Panc1 (cell line): ENCODE data around the gene DNASE1L1. TPM values are rescaled to one million over a fixed set of nuclear protein-coding genes. Genes with fewer than 3 reads are reported as not detected.

Source experiments
- ATAC-seq: fragments of 200-7000 bp; cut with Tn5 transposase; 2 replicates; pipeline ENCODE4 v1.9.1; 2020; ENCODE audit warnings: mild to moderate bottlenecking, moderate library complexity
- BruUV-seq: library from RNA; stranded (reverse); fragments of 400-500 nt; replicated peaks from 2 replicates; lab custom pipeline; 2021; lab: Mats Ljungman, UMichigan
- CTCF ChIA-PET: fragments of 300-600 bp; sonication (Branson Sonifier 250); formaldehyde crosslinking; loops from one replicate; lab custom pipeline; 2022; ENCODE audit warnings: antibody characterized with exemption; lab: Charles Lee
- POLR2A ChIA-PET: fragments of 300-600 bp; sonication (Branson Sonifier 250); formaldehyde crosslinking; loops from one replicate; lab custom pipeline; 2022; ENCODE audit warnings: antibody characterized with exemption; lab: Charles Lee
- DNase-seq: peaks from one replicate; pipeline ENCODE4 v3.0.0-alpha.2; 2010; ENCODE audit warnings: low read depth, low spot score
- H3K27ac ChIP-seq: 2 replicates; pipeline ENCODE4 v1.5.1; 2011; ENCODE audit warnings: mild to moderate bottlenecking, low read length, inconsistent platforms
- H3K27me3 ChIP-seq: fragments of 200-500 bp; sonication (Bioruptor generic); 2 replicates; pipeline ENCODE4 v1.6.0; 2014; ENCODE audit warnings: low read length, inconsistent platforms; ENCODE audit not compliant: control insufficient read depth, insufficient read depth
- H3K36me3 ChIP-seq: fragments of 200-500 bp; sonication (Bioruptor generic); 2 replicates; pipeline ENCODE4 v1.5.1; 2014; ENCODE audit warnings: inconsistent platforms, mild to moderate bottlenecking, low read length, moderate library complexity; ENCODE audit not compliant: control insufficient read depth, insufficient read depth
- H3K4me1 ChIP-seq: 2 replicates; pipeline ENCODE4 v1.5.1; 2011; ENCODE audit warnings: inconsistent platforms, mild to moderate bottlenecking, low read length, moderate library complexity; ENCODE audit not compliant: control insufficient read depth, insufficient read depth
- H3K4me3 ChIP-seq, 2 experiments: 2 replicates each; pipeline ENCODE4 v1.5.1; 2011 to 2012; ENCODE audit warnings: low read depth in 2 of 2, low read length in 2 of 2, mild to moderate bottlenecking in 2 of 2, inconsistent platforms in 1 of 2, moderate library complexity in 1 of 2
- H3K9me3 ChIP-seq: fragments of 200-500 bp; sonication (Bioruptor generic); 2 replicates; pipeline ENCODE4 v1.5.1; 2014; ENCODE audit warnings: low read depth, mild to moderate bottlenecking, inconsistent platforms, low read length, moderate library complexity; ENCODE audit not compliant: control insufficient read depth, insufficient read depth
- CTCF ChIP-seq: fragments of 450-650 bp; IDR thresholded peaks from 2 replicates; pipeline ENCODE4 v1.5.1; 2017; ENCODE audit warnings: mild to moderate bottlenecking
- POLR2AphosphoS5 ChIP-seq: IDR thresholded peaks from 2 replicates; pipeline ENCODE4 v1.6.1; 2012; ENCODE audit warnings: mild to moderate bottlenecking, low read depth, low read length, moderate library complexity
- SIN3A ChIP-seq: IDR thresholded peaks from 2 replicates; pipeline ENCODE4 v1.6.1; 2012; ENCODE audit warnings: low read depth, mild to moderate bottlenecking, low read length, moderate library complexity, borderline replicate concordance; ENCODE audit not compliant: insufficient read depth
- TCF7L2 ChIP-seq: IDR thresholded peaks from 2 replicates; pipeline ENCODE4 v1.6.1; 2011; ENCODE audit warnings: mild to moderate bottlenecking, low read depth, low read length, inconsistent platforms
- in situ Hi-C: cut with HindIII; loops from 2 replicates; pipeline ENCODE4 v1.10.0; 2016; ENCODE audit warnings: low sequenced_read_pairs, low pct_unique_long_range_greater_than_20kb
- intact Hi-C: fragments of 100-400 bp; cut with micrococcal nuclease; formaldehyde crosslinking; loops from one replicate; pipeline ENCODE4 v1.10.0; 2022; ENCODE audit not compliant: unreplicated experiment
- total RNA-seq: library from RNA; stranded (reverse); gene quantifications from one replicate; pipeline ENCODE4 v1.2.1, GENCODE V29; 2021; ENCODE audit not compliant: unreplicated experiment
- TF ChIP-seq, protein P1 (sequence below), 2 experiments: IDR thresholded peaks; 2 replicates each; pipeline ENCODE4 v1.6.1; 2011 to 2012; ENCODE audit warnings: low read depth in 2 of 2, control low read depth in 1 of 2, low read length in 1 of 2, mild to moderate bottlenecking in 1 of 2, moderate library complexity in 1 of 2; ENCODE audit not compliant: insufficient read depth in 1 of 2

Gene DNASE1L1
- total RNA-seq, 1 experiment from 2014 or later, result 60.4 TPM

DNA sequence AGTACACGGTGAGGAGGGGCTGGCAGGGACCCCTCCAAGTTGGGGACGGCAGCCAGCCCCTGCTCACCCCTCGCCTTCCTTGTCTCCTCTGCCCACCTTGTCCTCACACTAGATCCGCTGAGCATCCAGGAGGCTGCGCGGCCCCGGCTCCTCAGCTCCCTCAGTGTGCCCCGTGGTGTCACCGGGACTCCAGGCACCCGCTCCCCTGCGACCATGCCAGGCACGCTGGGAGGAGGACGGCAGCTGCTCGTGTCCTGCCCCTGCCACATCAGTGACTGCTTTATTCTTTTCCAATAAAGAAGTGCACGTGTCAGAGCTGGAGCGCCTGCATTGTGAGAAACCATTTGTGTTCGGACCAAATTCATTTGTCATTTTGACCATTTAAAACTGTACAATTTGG, 41.3 kb upstream of the DNASE1L1 start:
- DNase-seq (no peak), ATAC-seq (no peak)
- Histone ChIP-seq H3K27ac (no peak overlapping the region), H3K4me3 (no peak overlapping the region), H3K9me3 (no peaks in the 10 kb centered on the region), H3K36me3 (peaks cover 2% of the 10 kb centered on the region; the same call in 1 of the 2 replicates), H3K27me3 (no peaks in the 10 kb centered on the region), H3K4me1 (peaks cover 5% of the 10 kb centered on the region)
- POLR2A ChIA-PET, result no interaction called here
- BruUV-seq, result no TSS peak
- in situ Hi-C loops, result no loop called here
- CTCF ChIA-PET, result no interaction called here
- TF ChIP-seq, protein P1, sequence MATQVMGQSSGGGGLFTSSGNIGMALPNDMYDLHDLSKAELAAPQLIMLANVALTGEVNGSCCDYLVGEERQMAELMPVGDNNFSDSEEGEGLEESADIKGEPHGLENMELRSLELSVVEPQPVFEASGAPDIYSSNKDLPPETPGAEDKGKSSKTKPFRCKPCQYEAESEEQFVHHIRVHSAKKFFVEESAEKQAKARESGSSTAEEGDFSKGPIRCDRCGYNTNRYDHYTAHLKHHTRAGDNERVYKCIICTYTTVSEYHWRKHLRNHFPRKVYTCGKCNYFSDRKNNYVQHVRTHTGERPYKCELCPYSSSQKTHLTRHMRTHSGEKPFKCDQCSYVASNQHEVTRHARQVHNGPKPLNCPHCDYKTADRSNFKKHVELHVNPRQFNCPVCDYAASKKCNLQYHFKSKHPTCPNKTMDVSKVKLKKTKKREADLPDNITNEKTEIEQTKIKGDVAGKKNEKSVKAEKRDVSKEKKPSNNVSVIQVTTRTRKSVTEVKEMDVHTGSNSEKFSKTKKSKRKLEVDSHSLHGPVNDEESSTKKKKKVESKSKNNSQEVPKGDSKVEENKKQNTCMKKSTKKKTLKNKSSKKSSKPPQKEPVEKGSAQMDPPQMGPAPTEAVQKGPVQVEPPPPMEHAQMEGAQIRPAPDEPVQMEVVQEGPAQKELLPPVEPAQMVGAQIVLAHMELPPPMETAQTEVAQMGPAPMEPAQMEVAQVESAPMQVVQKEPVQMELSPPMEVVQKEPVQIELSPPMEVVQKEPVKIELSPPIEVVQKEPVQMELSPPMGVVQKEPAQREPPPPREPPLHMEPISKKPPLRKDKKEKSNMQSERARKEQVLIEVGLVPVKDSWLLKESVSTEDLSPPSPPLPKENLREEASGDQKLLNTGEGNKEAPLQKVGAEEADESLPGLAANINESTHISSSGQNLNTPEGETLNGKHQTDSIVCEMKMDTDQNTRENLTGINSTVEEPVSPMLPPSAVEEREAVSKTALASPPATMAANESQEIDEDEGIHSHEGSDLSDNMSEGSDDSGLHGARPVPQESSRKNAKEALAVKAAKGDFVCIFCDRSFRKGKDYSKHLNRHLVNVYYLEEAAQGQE (IDR thresholded peaks at IDR 0.05; ENCODE audit: insufficient read depth in 1 of 2, low read depth in 2 of 2, low read length in 1 of 2), result no peak
- no peak for TF ChIP-seq CTCF
- intact Hi-C loops, result no loop called here

GRCh38 chrX:154449618-154450017, 40.6 kb upstream of the DNASE1L1 start:
- TF ChIP-seq TCF7L2, result no peak
- TF ChIP-seq, protein P1 (IDR thresholded peaks at IDR 0.05; ENCODE audit: insufficient read depth in 1 of 2, low read depth in 2 of 2, low read length in 1 of 2), result no peak
- no peak for TF ChIP-seq POLR2AphosphoS5
- TF ChIP-seq SIN3A, result no peak
- no peak for TF ChIP-seq CTCF
- no peaks in the 10 kb centered on the region for H3K27me3 ChIP-seq
- intact Hi-C loops (no loop called here), in situ Hi-C loops (no loop called here)
- POLR2A ChIA-PET, result no interaction called here
- BruUV-seq, result no TSS peak
- no peaks in the 10 kb centered on the region for H3K9me3 ChIP-seq
- no peak overlapping the region for H3K27ac ChIP-seq
- ATAC-seq (no peak), DNase-seq (no peak)
- CTCF ChIA-PET, result no interaction called here
- peaks cover 11% of the 10 kb centered on the region for H3K4me1 ChIP-seq
- H3K36me3 ChIP-seq, result peaks cover 2% of the 10 kb centered on the region; the same call in 1 of the 2 replicates
- no peak overlapping the region for H3K4me3 ChIP-seq
